ENCODE measurements around the gene COL21A1.

The COL21A1 gene

GRCh38 chr6:56102216-56102615 lies 145.2 kb downstream of the COL21A1 start:
- H3K4me1 Mint-ChIP-seq, result no peaks in the 10 kb centered on the region
- H3K4me3 Mint-ChIP-seq, result no peak overlapping the region
- H3K27me3 Mint-ChIP-seq (ENCODE audit: low read depth), result peaks cover 3% of the 10 kb centered on the region
- no peak overlapping the region for H3K27ac Mint-ChIP-seq
- no peak for TF ChIP-seq CTCF (IDR thresholded peaks at IDR 0.05; ENCODE audit: unreplicated experiment in 3 of 3)
- peaks cover 5% of the 10 kb centered on the region for H3K36me3 Mint-ChIP-seq (ENCODE audit: low read depth)
- H3K9me3 Mint-ChIP-seq, result peaks cover 8% of the 10 kb centered on the region

- H3K36me3 Mint-ChIP-seq (ENCODE audit: low read depth), result peaks cover 5% of the 10 kb centered on the region
Observed at GRCh38 chr6:56101141-56101553, 146.2 kb downstream of the COL21A1 start.

GRCh38 chr6:56096946-56097621 lies 150.3 kb downstream of the COL21A1 start:
- peak overlapping the region in 2 of 3 experiments; percentile 39 to 77 for H3K27ac Mint-ChIP-seq
- peaks cover 19% of the 10 kb centered on the region for H3K9me3 Mint-ChIP-seq
- H3K4me3 Mint-ChIP-seq, result no peak overlapping the region
- peaks cover 15% of the 10 kb centered on the region for H3K36me3 Mint-ChIP-seq (ENCODE audit: low read depth)
- H3K27me3 Mint-ChIP-seq (ENCODE audit: low read depth), result no peaks in the 10 kb centered on the region
- TF ChIP-seq CTCF (IDR thresholded peaks at IDR 0.05; ENCODE audit: unreplicated experiment in 3 of 3), result no peak
- H3K4me1 Mint-ChIP-seq, result no peaks in the 10 kb centered on the region

More at GRCh38 chr6:56101141-56101553, 146.2 kb downstream of the COL21A1 start:
- Mint-ChIP-seq H3K9me3 (peaks cover 5% of the 10 kb centered on the region), H3K4me3 (no peak overlapping the region), H3K27me3 (ENCODE audit: low read depth) (peaks cover under 1% of the 10 kb centered on the region), H3K4me1 (no peaks in the 10 kb centered on the region), H3K27ac (no peak overlapping the region)
- no peak for TF ChIP-seq CTCF (IDR thresholded peaks at IDR 0.05; ENCODE audit: unreplicated experiment in 3 of 3)

- H3K27ac Mint-ChIP-seq, result no peak overlapping the region
- no peak for TF ChIP-seq CTCF (IDR thresholded peaks at IDR 0.05; ENCODE audit: unreplicated experiment in 3 of 3)
- H3K27me3 Mint-ChIP-seq (ENCODE audit: low read depth), result no peaks in the 10 kb centered on the region
- peaks cover 20% of the 10 kb centered on the region for H3K9me3 Mint-ChIP-seq
- H3K4me1 Mint-ChIP-seq, result no peaks in the 10 kb centered on the region
- no peak overlapping the region for H3K4me3 Mint-ChIP-seq
- peaks cover 15% of the 10 kb centered on the region for H3K36me3 Mint-ChIP-seq (ENCODE audit: low read depth)
Observed at GRCh38 chr6:56096541-56096940, 150.8 kb downstream of the COL21A1 start.

- H3K36me3 Mint-ChIP-seq (ENCODE audit: low read depth), result peaks cover 10% of the 10 kb centered on the region
- no peaks in the 10 kb centered on the region for H3K27me3 Mint-ChIP-seq (ENCODE audit: low read depth)
- H3K4me3 Mint-ChIP-seq, result no peak overlapping the region
- no peak overlapping the region for H3K27ac Mint-ChIP-seq
- peaks cover 16% of the 10 kb centered on the region for H3K9me3 Mint-ChIP-seq
- no peak for TF ChIP-seq CTCF (IDR thresholded peaks at IDR 0.05; ENCODE audit: unreplicated experiment in 3 of 3)
- no peaks in the 10 kb centered on the region for H3K4me1 Mint-ChIP-seq
Observed at GRCh38 chr6:56093776-56094175, 153.6 kb downstream of the COL21A1 start.

Data from nephron (organoid).